ENCODE measurements around the gene DDAH1. TPM values are rescaled to one million over a fixed set of nuclear protein-coding genes. Genes with fewer than 3 reads are reported as not detected.
A peak's percentile ranks its signal among the peaks of the same experiment; 100 is the strongest.

Gene DDAH1
- total and polyA plus RNA-seq, 11 donors: 5.7 to 33.9 (median 16.1) TPM

DNA sequence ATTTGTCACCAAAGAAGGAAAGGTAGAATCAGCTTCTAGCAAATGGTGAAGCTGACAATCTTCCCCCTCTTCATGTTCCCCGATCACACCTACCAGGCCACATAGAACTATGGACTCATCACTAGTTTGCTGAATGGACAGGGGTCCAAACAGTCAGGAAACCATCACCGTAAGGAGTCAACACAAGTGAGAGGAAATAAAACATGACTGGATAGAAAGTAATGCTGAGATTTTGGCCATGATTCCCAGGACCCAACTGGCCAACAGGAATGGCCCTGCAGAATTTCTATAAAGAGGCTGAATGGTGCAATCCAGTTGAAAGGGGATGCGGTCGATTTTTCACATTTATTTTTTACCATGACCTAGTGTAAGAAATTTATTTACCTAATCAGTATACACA is 10.7 kb downstream of the DDAH1 start:
- H3K9me3 ChIP-seq: no peaks in the 10 kb centered on the region
- ATAC-seq: no peak
- H3K4me3 ChIP-seq: no peak overlapping the region
- peak overlapping the region in 8 of 12 donors; percentile 3 to 61 (median 34) for H3K27ac ChIP-seq
- intact Hi-C loops (cut with DNase I): loop anchor here in 1 of 10 donors (5.0 kb wide), 1 partner anchor 52 kb away; no protein-coding TSS in a partner anchor
- WGBS, 4 donors: 91 to 95% (median 93%) methylated on average over 4 of the region's 4 CpGs
- no peak for DNase-seq
- no peaks in the 10 kb centered on the region for H3K27me3 ChIP-seq
- H3K36me3 ChIP-seq: no peaks in the 10 kb centered on the region
- peaks cover 0 to 30% (median 3%) of the 10 kb centered on the region in 12 donors for H3K4me1 ChIP-seq
- TF ChIP-seq POLR2A (IDR thresholded peaks at IDR 0.05): no peak
- TF ChIP-seq, protein P1, sequence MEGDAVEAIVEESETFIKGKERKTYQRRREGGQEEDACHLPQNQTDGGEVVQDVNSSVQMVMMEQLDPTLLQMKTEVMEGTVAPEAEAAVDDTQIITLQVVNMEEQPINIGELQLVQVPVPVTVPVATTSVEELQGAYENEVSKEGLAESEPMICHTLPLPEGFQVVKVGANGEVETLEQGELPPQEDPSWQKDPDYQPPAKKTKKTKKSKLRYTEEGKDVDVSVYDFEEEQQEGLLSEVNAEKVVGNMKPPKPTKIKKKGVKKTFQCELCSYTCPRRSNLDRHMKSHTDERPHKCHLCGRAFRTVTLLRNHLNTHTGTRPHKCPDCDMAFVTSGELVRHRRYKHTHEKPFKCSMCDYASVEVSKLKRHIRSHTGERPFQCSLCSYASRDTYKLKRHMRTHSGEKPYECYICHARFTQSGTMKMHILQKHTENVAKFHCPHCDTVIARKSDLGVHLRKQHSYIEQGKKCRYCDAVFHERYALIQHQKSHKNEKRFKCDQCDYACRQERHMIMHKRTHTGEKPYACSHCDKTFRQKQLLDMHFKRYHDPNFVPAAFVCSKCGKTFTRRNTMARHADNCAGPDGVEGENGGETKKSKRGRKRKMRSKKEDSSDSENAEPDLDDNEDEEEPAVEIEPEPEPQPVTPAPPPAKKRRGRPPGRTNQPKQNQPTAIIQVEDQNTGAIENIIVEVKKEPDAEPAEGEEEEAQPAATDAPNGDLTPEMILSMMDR (IDR thresholded peaks at IDR 0.05): no peak

DNA sequence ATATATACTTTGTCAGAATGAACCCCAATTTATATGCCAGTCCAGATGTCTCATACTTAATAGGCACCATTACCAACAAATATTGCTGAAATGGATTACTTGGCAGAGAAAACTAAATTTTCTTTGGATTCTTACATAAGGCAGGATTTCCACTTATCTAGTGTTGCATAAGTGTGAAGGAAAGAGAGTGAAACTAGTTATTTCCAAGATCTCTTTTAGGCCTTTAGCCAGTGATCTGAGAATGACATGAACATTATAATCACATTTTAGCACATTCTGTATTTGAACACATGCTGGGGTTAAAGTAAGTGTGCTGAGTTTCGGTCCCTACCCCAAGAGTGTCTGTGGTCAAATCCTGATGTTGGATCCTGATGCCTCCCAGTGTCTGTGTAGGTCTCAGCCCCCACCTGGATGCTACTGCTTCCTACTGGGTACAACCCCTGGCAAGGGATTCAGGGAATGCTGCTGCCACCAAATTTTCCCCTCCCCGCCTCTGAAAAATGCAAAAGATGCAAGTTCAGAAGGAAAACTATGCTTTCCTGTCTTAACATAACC is 11.2 kb downstream of the DDAH1 start:
- ATAC-seq: peak in 3 of 4 donors; percentile 25 to 58 (median 52)

DNA sequence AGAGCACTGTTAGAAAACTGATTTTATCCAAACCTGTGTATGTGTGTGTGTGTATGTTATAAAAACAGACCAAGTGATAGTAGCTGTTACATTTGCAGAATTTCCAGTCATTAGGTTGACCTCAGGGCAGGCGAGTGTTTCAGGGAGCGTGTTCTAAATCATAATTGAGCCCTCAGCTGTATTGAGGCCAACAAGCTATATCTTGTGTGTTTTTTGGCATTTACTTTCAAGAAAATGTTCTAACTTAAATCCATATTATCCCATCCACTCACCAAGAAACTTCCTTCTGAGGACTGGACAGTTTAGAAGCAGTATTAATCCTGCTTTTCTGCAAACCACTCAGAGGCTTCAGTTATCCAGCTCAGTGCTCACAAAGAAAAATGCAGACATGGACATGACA is 12.0 kb downstream of the DDAH1 start:
- TF ChIP-seq, protein P1 (IDR thresholded peaks at IDR 0.05): no peak
- TF ChIP-seq POLR2A (IDR thresholded peaks at IDR 0.05): no peak
- Histone ChIP-seq H3K4me1 (peaks cover 0 to 37% (median 9%) of the 10 kb centered on the region in 12 donors), H3K4me3 (no peak overlapping the region), H3K9me3 (no peaks in the 10 kb centered on the region), H3K27me3 (no peaks in the 10 kb centered on the region), H3K36me3 (no peaks in the 10 kb centered on the region), H3K27ac (peak overlapping the region in 7 of 12 donors; percentile 5 to 68 (median 35))
- intact Hi-C loops (cut with DNase I): loop anchor here in 1 of 10 donors (5.0 kb wide), 1 partner anchor 51 kb away; no protein-coding TSS in a partner anchor
- DNase-seq (no peak), ATAC-seq (no peak)
- 73 to 86% (median 84%) methylated on average over 2 of the region's 2 CpGs for WGBS, 4 donors

More for the DNA sequence above, 11.2 kb downstream of the DDAH1 start:
- intact Hi-C loops (cut with DNase I): loop anchor here in 1 of 10 donors (5.0 kb wide), 1 partner anchor 51 kb away; no protein-coding TSS in a partner anchor
- Histone ChIP-seq H3K27ac (peak overlapping the region in 8 of 12 donors; percentile 3 to 68 (median 34)), H3K27me3 (no peaks in the 10 kb centered on the region), H3K4me3 (no peak overlapping the region), H3K4me1 (peaks cover 0 to 30% (median 6%) of the 10 kb centered on the region in 12 donors), H3K9me3 (no peaks in the 10 kb centered on the region), H3K36me3 (no peaks in the 10 kb centered on the region)
- no peak for DNase-seq
- 83 to 96% (median 92%) methylated on average over 2 of the region's 2 CpGs for WGBS, 4 donors
- TF ChIP-seq POLR2A (IDR thresholded peaks at IDR 0.05): no peak
- TF ChIP-seq, protein P1 (IDR thresholded peaks at IDR 0.05): no peak

DNA sequence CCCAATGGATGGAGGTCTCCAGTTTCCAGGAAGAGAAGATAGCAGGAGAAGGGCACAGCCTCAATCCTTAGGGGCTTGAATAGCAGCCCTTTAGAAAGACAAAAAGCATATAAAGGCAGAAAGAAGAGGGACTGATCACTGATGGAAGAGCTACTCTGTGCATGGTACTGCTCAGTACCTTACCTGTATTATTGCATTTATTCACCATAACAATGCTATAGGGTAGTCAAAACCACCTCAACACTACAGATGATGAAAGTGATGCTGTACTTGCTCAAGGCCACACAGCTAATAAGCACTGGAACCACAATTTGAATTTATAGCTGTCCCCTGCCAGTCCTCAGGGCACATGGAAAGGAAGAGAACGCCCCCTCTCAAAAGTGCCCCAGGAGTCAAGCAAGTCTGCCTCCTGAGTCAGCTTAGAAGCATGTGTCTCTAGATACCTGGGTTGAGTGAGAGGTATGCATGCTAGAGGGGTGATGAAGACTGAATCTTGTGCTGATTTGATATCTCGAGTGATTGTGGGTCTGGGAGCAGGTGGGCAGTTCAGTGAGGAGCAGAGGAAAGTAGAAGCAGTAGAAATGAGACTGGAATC is 13.6 kb downstream of the DDAH1 start:
- ATAC-seq (no peak), DNase-seq (no peak)
- Histone ChIP-seq H3K4me1 (peaks cover 0 to 45% (median 23%) of the 10 kb centered on the region in 12 donors), H3K9me3 (no peaks in the 10 kb centered on the region), H3K27me3 (no peaks in the 10 kb centered on the region), H3K4me3 (no peak overlapping the region), H3K36me3 (no peaks in the 10 kb centered on the region), H3K27ac (no peak overlapping the region)
- intact Hi-C loops (cut with DNase I): loop anchor here in 1 of 10 donors (5.0 kb wide), 1 partner anchor 49 kb away; no protein-coding TSS in a partner anchor
- 84 to 96% (median 91%) methylated on average over 2 of the region's 2 CpGs for WGBS, 4 donors
- TF ChIP-seq, protein P1 (IDR thresholded peaks at IDR 0.05): no peak
- no peak for TF ChIP-seq POLR2A (IDR thresholded peaks at IDR 0.05)

All from heart left ventricle (tissue), 16 donors.